NCI-H1048 (cell line): Measurements from ENCODE around the gene SPIRE1.
"Not testable (repeated sequence)": the region's sequence is repeated elsewhere in the genome, so short reads cannot be mapped to it uniquely, and the experiment has no call there.

Experiments
- DNase-seq: peaks from one replicate; lab custom pipeline; 2025; lab: John Stamatoyannopoulos, UW

The SPIRE1 gene

DNA sequence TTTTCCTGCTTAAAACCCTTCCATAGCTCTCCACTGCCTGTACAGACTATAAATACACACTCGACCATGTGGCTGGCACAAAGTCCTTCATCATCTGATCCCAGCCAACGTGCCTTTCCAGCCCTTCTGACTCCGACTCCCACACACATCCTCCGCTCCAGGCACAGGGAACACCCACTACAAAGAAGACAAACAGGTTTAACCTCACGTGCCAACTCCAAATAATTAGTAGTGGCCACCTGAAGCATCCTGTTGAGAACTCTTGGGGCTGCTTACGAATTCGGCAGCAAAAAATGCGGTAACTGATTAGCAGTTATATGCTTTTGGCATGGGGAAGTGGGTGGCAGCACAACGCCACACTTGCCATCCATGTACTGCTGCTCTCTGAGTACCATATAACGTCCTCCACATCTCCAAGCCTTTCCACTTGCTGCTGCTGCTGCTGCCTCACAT lies 12.1 kb downstream of the SPIRE1 start:
- DNase-seq, result no peak

DNA sequence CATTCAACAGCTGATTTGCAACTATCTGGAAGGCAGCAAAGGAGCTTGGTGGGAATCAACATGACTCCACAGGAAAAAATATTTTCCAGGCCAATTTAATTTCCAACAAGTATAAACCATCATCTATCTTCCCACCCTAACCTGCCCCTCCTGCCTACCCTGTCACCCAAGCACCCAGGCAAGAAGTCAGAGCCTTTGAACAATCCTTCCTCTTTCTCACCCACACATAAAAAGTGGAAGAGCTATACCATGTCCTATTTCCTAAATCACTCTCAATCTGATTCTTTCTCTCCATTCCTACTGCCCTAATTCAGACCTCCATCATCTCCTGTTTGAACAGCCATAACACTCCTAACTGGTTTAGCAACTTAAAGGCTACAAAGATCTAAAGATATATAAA lies 12.7 kb downstream of the SPIRE1 start:
- no peak for DNase-seq

- DNase-seq, result not testable (repeated sequence)
Measured at GRCh38 chr18:12643756-12644155, 14.2 kb downstream of the SPIRE1 start.

DNA sequence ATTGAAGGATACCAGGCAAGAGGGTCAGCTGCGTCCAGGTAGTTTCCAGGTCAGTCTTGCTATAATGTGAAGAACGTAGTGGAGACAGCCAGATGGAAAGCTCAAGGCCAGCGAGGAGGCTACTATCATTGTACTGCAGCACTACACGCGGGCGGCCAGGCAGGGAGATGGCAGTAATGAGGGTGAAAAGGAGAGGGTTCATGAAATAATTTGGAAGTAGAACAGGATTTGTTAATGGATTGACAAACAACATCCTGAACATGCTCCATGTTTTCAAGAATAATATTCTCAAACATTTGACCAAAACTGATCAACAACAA lies 17.1 kb downstream of the SPIRE1 start:
- no peak for DNase-seq

GRCh38 chr18:12639990-12640880 lies 17.7 kb downstream of the SPIRE1 start:
- no peak for DNase-seq

- DNase-seq, result no peak
Measured at GRCh38 chr18:12638644-12639124, 19.2 kb downstream of the SPIRE1 start.

DNA sequence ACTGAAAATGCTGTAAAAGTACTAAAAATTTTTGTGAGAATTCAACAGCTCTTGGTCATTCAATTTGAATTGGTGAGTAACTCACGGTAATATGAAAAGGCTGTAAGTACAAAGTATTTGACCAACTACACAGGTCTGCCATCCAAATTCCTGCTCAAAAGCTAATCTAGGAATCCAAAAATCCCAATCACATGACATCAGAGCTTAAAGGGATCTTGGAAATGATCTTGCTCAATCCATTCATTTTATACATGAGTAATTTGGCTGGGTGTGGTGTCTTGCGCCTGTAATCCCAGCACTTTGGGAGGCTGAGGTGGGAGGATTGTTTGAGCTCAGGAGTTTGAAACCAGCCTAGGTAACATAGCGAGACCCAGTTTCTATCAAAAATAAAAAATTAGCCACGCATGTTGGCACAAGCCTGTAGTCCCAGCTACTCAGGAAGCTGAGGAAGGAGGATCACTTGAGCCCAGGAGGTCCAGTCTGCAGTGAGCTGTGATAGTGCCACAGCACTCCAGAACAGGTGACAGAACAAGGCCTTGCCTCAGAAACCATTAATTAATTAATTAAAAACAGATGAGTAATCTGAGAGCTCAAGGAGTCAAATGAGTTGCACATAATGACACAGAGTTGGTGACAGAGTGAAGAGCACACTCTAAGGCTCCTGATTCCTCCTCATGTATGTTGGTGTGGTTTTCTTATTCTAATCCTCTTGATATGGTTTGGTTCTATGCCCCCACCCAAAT lies 19.8 kb downstream of the SPIRE1 start:
- DNase-seq, result no peak

- DNase-seq, result no peak
Measured at GRCh38 chr18:12637393-12637792, 20.5 kb downstream of the SPIRE1 start.

GRCh38 chr18:12631831-12632477 lies 26.0 kb downstream of the SPIRE1 start:
- DNase-seq, result no peak

DNA sequence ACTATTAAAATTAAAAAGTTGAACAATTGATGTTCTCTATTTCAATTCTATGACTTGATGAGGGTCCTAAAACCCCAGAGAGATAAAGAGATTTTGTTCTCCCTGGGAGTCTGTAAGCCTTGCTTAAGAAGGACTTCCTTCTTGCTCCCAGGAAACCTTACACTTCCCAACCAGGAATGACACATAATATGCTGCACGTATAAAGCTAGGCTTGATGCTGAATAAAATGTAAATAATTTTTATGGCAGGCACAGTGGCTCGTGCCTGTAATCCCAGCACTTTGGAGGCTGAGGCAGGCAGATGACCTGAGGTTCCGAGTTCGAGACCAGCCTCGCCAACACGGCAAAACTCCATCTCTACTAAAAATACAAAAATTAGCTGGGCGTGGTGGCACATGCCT lies 27.8 kb downstream of the SPIRE1 start:
- no peak for DNase-seq

DNA sequence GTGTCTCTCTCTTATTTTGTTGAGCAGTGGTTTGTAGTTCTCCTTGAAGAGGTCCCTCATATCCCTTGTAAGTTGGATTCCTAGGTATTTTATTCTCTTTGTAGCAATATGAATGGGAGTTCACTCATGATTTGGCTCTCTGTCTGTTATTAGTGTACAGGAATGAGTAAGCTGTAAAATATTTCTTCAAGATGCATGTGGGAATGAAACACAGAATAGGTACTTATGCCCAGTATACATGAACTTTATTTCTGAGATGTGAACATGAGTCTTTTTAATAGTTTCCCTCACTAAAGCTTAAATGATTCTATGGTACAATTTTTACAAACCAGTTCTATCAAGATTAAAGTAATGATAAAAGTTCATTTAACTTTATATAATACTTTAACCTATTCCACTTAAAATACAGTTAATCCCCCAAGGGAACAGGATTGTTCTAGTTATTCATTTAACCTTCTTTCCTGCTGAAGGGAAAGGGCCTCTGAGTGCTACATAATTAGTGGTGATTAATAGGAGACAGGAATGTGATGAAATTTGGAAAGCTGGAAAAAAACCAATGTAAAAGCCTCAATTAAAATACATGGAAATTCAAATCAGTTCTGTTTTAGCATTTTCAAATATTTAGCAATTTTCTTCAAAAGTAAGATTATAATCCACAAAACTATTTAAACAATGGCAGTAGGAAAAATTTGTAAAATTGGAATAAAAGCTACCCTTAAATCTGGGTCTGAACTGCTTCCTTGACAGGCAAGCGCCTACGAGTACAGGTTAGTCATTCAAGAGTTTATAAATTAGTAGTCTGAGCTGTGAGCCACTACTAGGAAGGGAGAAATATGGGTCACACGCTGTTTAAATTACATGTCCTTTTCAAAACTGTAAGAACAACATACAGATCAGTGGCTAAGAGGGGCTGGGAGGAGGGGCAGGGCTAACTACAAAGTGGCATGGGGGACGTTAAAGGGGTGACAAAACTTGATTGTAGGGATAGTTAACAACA lies 28.9 kb downstream of the SPIRE1 start:
- DNase-seq, result no peak

DNA sequence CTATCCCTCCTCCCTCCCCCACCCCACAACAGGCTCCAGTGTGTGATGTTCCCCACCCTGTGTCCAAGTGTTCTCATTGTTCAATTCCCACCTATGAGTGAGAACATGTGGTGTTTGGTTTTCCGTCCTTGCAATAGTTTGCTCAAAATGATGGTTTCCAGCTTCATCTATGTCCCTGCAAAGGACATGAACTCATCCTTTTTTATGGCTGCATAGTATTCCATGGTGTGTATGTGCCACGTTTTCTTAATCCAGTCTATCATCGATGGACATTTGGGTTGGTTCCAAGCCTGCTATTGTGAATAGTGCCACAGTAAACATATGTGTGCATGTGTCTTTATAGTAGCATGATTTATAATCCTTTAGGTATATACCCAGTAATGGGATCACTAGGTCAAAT lies 30.7 kb downstream of the SPIRE1 start:
- not testable (repeated sequence) for DNase-seq

- DNase-seq, result no peak
Measured at GRCh38 chr18:12625241-12625640, 32.7 kb downstream of the SPIRE1 start.

DNA sequence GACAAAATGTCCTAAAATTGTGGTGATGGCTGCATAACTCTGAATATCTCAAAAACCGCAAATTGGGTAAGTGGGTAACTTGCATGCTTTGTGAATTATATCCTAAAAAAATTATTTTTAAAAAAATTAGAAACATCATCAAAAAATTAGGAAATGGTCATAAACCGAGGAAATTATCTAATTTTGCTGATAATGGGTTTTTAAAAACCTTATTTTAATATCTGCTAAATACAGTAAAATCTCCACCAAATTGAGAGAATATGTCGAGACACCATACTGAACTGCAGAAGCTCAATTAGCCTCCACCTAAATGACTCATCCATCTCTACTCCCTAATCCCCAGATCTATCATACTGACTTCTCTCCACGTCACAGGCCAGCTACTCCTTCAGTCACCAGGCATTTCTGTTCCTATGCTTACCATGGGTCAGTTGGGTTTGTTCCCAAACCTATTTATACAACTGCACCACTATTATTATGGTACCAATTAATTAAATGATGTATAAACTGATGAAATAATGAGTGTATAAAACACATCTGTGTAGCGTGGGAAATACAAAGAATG lies 36.1 kb downstream of the SPIRE1 start:
- DNase-seq, result no peak

- no peak for DNase-seq
Measured at GRCh38 chr18:12615748-12616147, 42.2 kb downstream of the SPIRE1 start.

- no peak for DNase-seq
Measured at GRCh38 chr18:12608301-12608700, 49.6 kb downstream of the SPIRE1 start.

- no peak for DNase-seq
Measured at GRCh38 chr18:12606592-12607315, 51.2 kb downstream of the SPIRE1 start.

DNA sequence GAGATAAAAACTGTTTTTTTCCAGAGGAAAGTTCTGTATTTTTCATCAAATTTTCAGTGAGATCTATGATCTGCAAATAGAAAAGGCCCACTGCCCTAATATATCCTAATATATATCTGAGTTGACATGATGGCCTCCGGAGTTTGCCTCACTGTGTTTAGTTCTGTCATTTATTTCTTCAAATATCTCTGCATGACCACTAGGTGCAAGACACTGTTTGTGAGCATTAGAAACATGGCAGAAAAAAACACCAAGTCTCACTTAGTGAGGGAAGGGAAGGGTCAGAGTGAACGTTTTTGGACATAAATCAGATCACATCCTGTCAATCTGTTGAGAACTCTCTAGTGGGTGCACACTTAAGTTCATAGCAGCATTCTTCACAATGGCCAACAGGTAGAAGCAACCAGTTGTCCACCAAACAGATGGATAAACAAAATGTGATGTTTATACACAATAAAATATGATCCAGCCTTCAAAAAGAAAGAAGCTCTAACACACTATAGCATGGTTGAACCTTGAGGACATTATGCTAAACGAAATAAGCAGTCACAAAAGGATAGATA lies 53.4 kb downstream of the SPIRE1 start:
- no peak for DNase-seq

DNA sequence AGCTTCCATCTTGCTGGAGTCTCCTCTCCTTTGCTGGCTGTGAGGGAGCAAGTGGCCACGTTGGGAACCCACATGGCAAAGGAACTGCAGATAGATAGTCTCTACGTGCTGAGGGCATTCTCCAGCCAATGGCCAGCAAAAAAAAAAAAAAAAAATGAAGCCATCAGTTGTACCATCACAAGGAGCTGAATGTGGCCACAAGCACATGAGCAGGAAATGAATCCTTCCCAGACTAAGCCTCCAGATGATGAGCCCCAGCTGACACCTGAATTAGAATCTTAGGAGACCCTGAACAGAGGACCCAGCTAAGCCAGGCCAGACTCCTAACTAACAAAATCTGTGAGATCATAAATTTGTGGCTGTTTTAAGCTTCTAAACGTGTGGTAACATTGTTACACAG lies 57.9 kb downstream of the SPIRE1 start:
- DNase-seq, result no peak

- DNase-seq, result no peak
Measured at GRCh38 chr18:12599543-12599942, 58.4 kb downstream of the SPIRE1 start.
